ENCODE results near the gene C14orf93. TPM values are rescaled to one million over a fixed set of nuclear protein-coding genes. Genes with fewer than 3 reads are reported as not detected.

Gene C14orf93
- total RNA-seq = 5.6 and 7.8 TPM in 2 replicates

DNA sequence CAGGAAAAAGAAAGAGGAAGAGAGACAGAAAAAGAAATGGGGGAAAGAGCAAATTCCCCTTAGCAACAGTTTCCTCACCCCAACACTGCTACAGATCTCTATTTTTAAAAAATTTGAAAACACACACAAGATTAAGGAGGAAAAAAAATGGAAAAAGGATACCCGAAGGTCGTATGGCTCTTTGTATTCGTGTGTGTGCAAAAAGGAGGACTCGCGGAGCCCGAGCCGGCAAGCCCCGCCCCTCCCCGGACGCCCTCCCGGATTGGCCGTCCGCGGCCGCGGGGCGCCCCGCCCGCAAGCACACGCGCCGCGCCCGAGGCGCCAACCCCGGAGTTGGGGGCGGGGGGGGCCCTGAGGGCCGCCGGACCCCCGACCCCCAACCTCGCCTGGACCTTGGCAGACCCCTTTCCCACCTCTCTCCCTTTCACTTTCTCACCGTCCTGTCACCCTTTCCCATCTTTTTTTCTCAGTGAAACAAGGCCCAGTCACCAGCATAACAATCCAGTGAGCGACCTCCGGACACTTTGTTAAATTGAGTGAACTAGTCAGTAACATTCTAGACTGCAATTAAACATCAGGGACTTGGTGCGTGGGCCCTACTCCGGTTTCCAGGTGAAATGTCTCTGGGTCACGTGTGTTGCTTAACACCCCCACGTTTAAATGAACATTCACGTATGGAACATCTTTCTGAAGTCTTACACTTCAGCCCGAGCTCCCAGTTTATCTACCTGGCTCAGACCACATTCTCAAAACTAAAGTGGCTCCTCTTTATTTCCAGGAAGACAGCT, at the start of gene C14orf93:
Gene C14orf93 (minus strand): TSS at position 205 of the 788 bp plus-strand sequence. CDS start 11,120 bp downstream, outside the sequence.

GRCh38 chr14:23056956-23057756, 47.2 kb upstream of the C14orf93 start, which contains the start of gene CDH24:
Gene CDH24 (minus strand): TSS chr14:23057520. CDS start chr14:23055733, 1,787 bp downstream.

GRCh38 chr14:23042162-23042965, 32.4 kb upstream of the C14orf93 start, which contains the start of gene PSMB11:
Gene PSMB11 (plus strand): TSS chr14:23042212. CDS start chr14:23042226, 14 bp downstream.

DNA sequence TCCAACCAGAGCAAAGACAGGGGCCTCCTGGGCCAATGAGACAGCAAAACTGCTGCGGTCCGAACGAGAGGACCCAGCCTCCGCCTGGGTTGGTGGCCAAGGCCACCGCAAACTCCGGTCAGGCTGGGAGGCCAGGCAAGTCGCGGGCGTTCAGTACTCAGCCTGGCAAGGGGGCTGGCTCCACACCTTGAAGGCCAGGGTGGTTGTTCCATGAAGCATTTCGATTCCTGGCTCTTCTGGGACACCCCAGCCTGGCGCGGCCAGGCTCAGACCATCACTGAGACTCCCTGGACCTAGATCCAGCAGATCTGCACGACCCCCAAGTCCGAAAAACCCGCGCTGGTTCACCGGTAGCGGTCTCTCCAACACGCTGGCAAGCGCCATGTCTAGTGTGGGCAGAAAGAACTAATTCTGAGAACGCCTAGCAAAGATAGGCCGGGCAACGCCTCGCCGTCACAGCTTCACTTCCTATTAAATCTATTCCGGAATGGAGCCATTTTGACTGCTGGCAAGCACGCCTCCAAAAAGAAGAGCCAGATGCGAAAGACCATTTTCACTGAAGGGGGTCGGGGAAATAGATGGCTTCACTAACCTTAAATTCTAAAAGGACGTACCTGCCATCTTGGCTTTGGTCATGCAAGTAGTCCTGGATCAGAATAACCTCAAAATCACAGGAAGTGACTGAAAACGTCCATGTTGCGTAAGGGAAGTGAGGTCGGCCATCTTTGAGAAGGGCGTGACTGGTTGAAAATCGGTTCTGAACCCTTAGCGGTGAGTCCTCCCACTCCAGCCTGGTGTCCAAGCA, 24.8 kb upstream of the C14orf93 start, which contains the start of gene PSMB5:
Gene PSMB5 (minus strand): TSS at position 403 of the 805 bp plus-strand sequence. CDS start 19 bp downstream, at position 384.

DNA sequence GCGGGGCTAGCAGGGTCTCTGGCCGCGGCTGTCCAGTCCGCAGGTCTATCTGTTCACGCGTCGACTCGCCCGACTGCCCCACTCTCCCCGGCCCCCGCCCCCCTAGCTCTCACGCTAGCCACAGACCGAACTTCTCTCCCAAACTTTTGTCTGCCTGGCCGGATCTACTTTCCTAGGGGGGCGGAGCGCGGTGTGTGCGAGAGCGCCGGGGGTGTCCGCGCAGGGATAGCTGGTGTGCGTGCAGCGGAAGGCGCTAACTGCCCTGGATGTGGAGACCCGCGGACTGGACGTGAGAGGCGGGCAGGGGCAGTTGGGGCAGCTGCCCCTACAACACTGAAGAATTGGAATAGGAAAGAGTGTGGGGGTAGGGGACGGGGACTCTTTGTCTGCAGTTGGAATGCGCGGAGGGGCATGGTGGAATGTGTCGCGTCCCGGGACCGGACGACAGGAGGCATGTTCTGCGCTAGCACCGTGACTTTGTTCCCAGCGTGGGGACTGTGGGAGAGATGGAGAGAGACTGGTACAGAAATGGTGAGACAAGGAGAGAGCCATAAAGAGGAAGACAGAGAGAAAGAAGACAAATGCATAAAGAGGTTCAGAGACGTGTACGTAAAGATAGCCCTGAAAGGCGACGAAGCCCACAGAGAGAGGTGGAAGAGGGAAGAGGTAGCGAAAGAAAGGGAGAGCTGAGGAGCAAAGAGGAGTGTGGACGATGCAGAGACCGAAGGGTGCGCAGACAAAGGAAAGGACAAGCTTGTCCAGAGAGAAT, 27.3 kb downstream of the C14orf93 start, which contains the start of gene AJUBA:
Gene AJUBA (minus strand): TSS at position 75 of the 769 bp plus-strand sequence. CDS start 285 bp downstream, outside the sequence.

Other genes with a start within 250 kb of the C14orf93 start
- gene OXA1L, start 243.5 kb downstream of the C14orf93 start, total RNA-seq = 30.3 and 39.1 TPM in 2 replicates
- gene SLC7A7, start 194.7 kb downstream of the C14orf93 start, total RNA-seq = 5.1 and 10.1 TPM in 2 replicates
- 25.1 and 35.3 TPM in 2 replicates for gene MRPL52, start 180.3 kb downstream of the C14orf93 start, total RNA-seq
- 539 and 655 TPM in 2 replicates for gene MMP14, start 173.6 kb downstream of the C14orf93 start, total RNA-seq
- 117 and 200 TPM in 2 replicates for gene LRP10, start 138.4 kb downstream of the C14orf93 start, total RNA-seq
- gene REM2, start 126.9 kb downstream of the C14orf93 start, total RNA-seq = 0.14 TPM in 1 of 2 replicates, not detected in the other
- gene RBM23, start 91.0 kb downstream of the C14orf93 start, total RNA-seq = 59.2 and 93.5 TPM in 2 replicates
- gene PRMT5, start 80.8 kb downstream of the C14orf93 start, total RNA-seq = 46.0 and 60.8 TPM in 2 replicates
- 17.2 and 28.2 TPM in 2 replicates for gene HAUS4, start 53.1 kb downstream of the C14orf93 start, total RNA-seq
- gene AJUBA, start 27.6 kb downstream of the C14orf93 start, total RNA-seq = 36.3 and 57.9 TPM in 2 replicates
- 182 and 254 TPM in 2 replicates for gene PSMB5, start 24.8 kb upstream of the C14orf93 start, total RNA-seq
- gene PSMB11, start 32.1 kb upstream of the C14orf93 start, total RNA-seq = not detected in 2 replicates
- gene CDH24, start 47.4 kb upstream of the C14orf93 start, total RNA-seq = 8.0 and 9.7 TPM in 2 replicates
- 52.9 and 88.7 TPM in 2 replicates for gene ACIN1, start 85.0 kb upstream of the C14orf93 start, total RNA-seq
- 48.0 and 58.5 TPM in 2 replicates for gene C14orf119, start 85.4 kb upstream of the C14orf93 start, total RNA-seq
- not detected in 2 replicates for gene CIROP, start 94.8 kb upstream of the C14orf93 start, total RNA-seq
- not detected in 2 replicates for gene CEBPE, start 109.1 kb upstream of the C14orf93 start, total RNA-seq
- gene SLC7A8, start 173.5 kb upstream of the C14orf93 start, total RNA-seq = 0.89 and 1.8 TPM in 2 replicates
- not detected in 2 replicates for gene RNF212B, start 227.8 kb upstream of the C14orf93 start, total RNA-seq

Data from smooth muscle cell of the umbilical artery (primary cell).